GM15510 (cell line): ENCODE measurements around the gene RAD51B.

ENCODE experiments used
- POLR2A ChIP-seq: IDR thresholded peaks from 3 replicates; pipeline ENCODE4 v1.6.1; 2011; ENCODE audit warnings: borderline replicate concordance; ENCODE audit not compliant: insufficient read length; ENCODE audit errors: extremely low read depth

RAD51B gene

GRCh38 chr14:68611599-68611998 is 792.0 kb downstream of the RAD51B start:
- no peak for TF ChIP-seq POLR2A

DNA sequence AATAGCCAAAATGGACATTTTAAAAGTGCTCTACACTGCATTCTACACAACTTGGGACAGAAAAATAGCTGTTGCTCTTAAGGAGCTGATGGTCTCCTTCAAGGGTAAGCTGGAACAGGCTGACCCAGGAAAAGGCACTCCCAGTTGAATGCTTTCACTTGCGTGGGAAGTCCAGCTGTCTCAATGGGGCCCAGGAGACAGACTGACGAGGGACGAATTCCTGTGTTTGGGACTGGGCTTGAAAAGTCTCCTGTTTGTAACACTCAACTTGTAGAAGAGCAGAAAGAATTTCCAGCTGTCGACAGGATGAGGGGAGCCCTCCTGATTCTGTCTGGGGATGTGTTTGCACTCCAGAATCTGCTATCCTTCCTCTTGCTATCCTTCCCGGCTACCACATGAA is 792.5 kb downstream of the RAD51B start:
- TF ChIP-seq POLR2A: no peak

DNA sequence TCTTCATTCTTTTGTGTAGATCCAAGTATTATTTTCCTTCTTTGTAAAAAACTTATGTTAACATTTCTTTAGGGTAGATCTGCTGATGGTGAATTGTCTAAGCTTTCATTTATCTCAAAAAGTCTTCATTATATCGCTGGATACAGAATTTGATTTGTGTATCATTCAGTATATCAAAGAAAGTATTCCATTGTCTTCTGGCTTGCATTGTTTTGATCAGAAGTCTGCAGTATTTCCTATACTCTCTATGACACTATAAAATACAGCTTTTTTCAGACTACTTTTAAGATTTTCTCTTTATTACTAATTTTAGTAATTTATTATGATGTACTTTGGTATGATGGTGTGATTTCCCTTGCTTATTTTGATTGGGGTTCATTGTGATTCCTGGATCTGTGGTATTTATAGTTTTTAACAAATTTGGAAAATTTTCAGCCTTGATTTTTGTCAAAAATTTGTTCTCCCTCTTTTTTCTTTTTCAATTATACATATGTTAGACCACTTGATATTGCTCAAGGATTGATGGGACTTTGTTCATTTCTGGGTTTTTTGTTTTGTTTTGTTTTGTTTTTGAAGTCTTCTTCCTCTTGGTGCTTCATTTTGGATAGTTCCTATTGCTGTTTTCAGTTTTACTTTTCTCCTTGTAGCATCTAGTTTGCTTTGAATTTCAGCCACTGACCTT is 796.8 kb downstream of the RAD51B start:
- TF ChIP-seq POLR2A: no peak

DNA sequence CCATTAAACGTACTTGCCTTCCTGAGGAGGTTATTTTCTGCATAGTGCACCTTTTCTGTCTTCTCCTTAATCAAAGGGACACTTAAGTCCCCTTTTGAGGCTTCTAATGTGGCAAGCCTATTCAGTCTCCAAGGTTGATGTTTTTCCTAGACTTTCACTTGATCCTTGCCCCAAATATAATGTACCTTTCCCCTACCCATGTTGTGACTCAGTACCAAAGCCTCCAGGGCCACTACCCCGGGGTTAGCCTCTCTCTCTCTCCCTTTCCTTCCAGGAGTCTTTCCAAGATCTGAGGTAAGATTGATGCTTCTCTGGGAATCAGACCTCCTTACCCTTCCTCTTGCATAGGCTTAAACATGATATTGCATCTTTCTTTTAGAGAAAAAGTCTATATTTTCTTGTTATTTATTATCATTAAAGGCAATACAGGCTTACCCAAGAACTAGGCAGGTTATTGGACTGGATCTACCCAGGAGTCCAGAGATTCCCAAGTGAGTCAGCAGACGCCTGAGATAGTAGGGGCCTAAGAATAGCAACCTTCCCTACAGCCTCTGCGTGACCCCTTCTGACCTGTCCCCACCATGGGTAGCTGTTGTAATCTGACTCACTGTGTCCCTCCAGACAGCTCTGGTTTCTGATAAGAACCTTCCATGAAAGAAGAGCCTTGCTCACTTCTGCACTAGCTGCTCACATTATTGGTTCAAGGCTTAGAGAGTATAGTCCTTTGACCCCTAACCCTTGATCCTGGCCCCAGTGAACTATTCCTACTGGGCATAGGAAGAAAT is 800.4 kb downstream of the RAD51B start:
- TF ChIP-seq POLR2A: no peak

DNA sequence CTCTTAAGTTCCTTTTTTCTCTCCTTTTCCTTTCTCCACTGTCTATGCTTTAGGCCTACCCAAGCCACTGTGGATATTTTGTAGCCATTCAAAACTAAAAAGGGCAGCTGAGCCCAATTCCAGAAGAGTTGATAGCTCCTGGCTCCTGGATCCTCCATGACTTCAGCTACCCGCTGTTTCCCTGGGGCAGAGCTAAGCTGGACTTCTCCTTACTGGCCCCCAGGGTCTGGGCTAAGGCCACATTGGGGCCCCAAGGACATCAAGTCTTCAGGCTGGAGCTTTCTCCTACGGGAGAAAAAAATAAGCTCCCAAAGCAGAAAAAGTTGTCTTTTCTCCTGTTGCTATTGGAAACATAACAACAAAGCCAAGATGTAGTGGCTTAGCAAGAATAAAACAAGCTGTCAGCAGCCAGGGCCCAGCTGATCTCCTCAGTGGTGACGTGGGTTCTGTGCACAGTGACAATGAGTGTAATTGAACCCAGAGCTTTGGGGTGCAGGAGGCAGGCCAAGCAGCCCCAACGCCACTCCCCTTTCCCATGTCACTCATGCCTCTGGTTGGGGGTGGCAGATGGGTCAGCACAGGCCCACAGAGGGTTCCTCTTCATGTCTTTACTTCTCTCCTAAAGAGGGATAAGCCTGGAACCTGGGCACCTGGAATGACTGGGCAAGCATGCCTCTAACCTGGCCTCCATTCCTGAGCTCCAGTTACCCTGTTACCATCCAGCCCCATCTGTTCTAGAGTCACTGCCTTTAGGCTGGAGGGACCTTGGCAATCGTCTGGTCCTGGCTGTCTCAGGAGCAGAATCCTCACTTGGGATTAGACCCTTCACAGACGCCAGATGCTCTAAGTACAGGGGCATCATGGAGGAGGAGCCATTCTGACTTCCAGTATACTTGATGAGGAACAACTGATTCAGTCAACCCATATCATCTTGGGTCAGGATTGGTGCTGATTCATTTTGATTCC is 802.1 kb downstream of the RAD51B start:
- TF ChIP-seq POLR2A: no peak

DNA sequence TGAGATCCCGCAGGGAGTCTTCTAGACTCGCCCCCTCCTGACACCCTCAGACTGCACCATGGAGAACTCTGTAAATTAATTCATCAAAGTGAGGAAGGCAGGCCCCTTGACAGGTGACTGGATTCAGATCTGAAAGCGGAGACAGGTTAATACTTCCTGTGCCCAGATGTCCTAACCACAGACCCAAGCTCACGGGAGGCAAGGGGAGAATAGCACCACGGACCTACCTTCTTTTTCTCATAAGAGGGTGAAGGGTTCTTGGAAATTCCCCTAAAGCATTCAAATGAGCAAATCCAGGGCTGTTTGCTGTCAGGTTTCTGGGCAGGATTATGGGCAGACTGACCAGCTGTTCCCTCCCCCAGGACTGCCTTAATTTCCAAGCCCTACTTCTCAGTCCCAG is 803.3 kb downstream of the RAD51B start:
- TF ChIP-seq POLR2A: no peak

DNA sequence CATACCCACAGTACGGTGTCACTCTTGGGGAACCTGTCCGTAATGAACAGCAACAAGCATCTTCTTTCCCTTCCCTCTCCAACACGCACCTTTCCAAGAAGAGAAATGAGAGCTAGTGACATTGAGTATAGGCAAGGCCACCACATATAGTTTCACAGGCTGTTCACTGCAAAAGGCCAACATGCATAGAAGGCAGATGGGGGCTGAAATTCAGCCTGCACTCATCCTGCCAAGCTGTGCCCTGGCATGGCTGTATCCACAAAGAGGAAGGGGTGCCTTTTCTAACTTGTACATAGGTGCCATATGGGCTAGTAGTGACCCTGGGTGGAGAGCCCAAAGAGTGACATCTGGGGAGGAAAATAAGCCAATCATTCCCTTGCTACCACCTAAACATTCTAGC is 803.7 kb downstream of the RAD51B start:
- no peak for TF ChIP-seq POLR2A

- no peak for TF ChIP-seq POLR2A
Measured at GRCh38 chr14:68623826-68624225, 804.2 kb downstream of the RAD51B start.

DNA sequence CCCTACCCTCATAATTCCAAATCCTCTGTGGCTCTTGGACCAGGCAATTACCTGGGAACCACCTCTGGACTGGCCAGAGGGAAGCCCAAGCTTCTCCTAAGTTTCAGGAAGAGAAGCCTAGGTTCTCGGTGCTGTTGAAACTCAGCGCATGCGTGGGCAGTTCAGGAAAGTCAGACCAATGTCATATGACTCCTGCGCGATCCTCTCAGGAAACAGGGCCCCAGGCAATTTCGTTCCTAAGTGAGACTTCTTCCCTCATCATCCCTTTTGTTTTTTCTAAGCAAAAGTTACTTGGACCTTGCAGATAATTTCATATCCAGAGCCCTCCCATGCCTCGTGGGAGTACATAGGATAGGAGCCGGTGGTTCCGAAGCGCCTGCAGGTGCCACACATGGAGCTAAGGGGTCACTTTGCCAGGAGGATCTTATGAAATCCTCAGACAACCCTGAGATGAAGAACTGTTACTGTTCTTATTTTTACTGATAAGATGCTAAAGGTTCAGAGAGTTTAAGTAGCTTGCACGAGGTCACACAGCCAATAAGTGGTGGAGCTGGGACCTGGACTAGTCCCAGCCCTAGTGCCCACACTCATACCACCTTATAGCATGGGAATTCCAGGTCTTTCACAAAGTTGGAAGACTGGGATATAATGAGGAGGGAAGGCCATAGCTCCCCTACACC is 805.1 kb downstream of the RAD51B start:
- no peak for TF ChIP-seq POLR2A

- TF ChIP-seq POLR2A: no peak
Measured at GRCh38 chr14:68625366-68626090, 805.9 kb downstream of the RAD51B start.

DNA sequence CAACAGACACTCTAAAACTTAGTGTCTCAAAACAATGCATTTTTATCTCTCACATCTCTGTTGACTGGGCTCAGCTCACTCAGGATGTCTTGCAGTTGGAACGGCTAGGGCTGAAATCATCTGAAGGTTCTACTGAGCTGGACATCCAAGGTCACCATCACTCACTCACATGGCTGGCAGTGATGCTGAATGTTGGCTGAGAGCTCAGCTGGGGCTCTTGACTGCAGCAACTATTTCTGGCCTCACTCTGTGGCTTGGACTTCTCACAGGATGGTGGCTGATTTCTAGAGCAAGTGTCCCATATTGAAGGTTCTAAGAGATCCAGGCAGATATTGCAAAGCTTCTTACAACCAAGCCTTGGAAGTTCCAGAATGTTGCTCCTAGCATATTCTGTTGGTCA is 806.8 kb downstream of the RAD51B start:
- no peak for TF ChIP-seq POLR2A

GRCh38 chr14:68627050-68627867 is 807.7 kb downstream of the RAD51B start:
- no peak for TF ChIP-seq POLR2A
